ENCODE measurements around the gene PPP3CA.

Gene PPP3CA

GRCh38 chr4:101163936-101164335, 183.4 kb downstream of the PPP3CA start:
- TF ChIP-seq CTCF (IDR thresholded peaks at IDR 0.05; ENCODE audit: extremely low read depth, missing control alignments): no peak
- no peak for DNase-seq (ENCODE audit: low spot score)

GRCh38 chr4:101162990-101163380, 184.3 kb downstream of the PPP3CA start:
- DNase-seq (ENCODE audit: low spot score): no peak
- no peak for TF ChIP-seq CTCF (IDR thresholded peaks at IDR 0.05; ENCODE audit: extremely low read depth, missing control alignments)

- no peak for TF ChIP-seq CTCF (IDR thresholded peaks at IDR 0.05; ENCODE audit: extremely low read depth, missing control alignments)
These were observed 186.3 kb downstream of the PPP3CA start for GRCh38 chr4:101160792-101161592.

GRCh38 chr4:101158507-101158906, 188.8 kb downstream of the PPP3CA start:
- TF ChIP-seq CTCF (IDR thresholded peaks at IDR 0.05; ENCODE audit: extremely low read depth, missing control alignments): no peak
- no peak for DNase-seq (ENCODE audit: low spot score)

More at GRCh38 chr4:101160792-101161592, 186.3 kb downstream of the PPP3CA start:
- DNase-seq (ENCODE audit: low spot score): no peak

GRCh38 chr4:101158134-101158482, 189.2 kb downstream of the PPP3CA start:
- DNase-seq (ENCODE audit: low spot score): no peak
- no peak for TF ChIP-seq CTCF (IDR thresholded peaks at IDR 0.05; ENCODE audit: extremely low read depth, missing control alignments)

GRCh38 chr4:101157415-101158133, 189.8 kb downstream of the PPP3CA start:
- no peak for TF ChIP-seq CTCF (IDR thresholded peaks at IDR 0.05; ENCODE audit: extremely low read depth, missing control alignments)
- DNase-seq (ENCODE audit: low spot score): no peak

- DNase-seq (ENCODE audit: low spot score): no peak
- no peak for TF ChIP-seq CTCF (IDR thresholded peaks at IDR 0.05; ENCODE audit: extremely low read depth, missing control alignments)
These were observed 190.6 kb downstream of the PPP3CA start for GRCh38 chr4:101156619-101157310.

All from GM20000 (cell line).